ENCODE measurements around the gene PLEKHJ1. TPM values are rescaled to one million over a fixed set of nuclear protein-coding genes. Genes with fewer than 3 reads are reported as not detected.

PLEKHJ1 gene
- total RNA-seq, 1 donor from 2014 or later, result 75.8 TPM

Other genes with a start within 250 kb of the PLEKHJ1 start
- 29.0 and 34.9 TPM in 2 replicates for gene BTBD2, start 220.6 kb downstream of the PLEKHJ1 start, total RNA-seq
- 80.9 and 102 TPM in 2 replicates for gene MKNK2, start 185.1 kb downstream of the PLEKHJ1 start, total RNA-seq
- gene MOB3A, start 140.0 kb downstream of the PLEKHJ1 start, total RNA-seq, result 12.6 and 13.1 TPM in 2 replicates
- gene IZUMO4, start 139.4 kb downstream of the PLEKHJ1 start, total RNA-seq, result 0.60 and 0.65 TPM in 2 replicates
- 57.5 and 63.3 TPM in 2 replicates for gene AP3D1, start 84.8 kb downstream of the PLEKHJ1 start, total RNA-seq
- gene DOT1L, start 72.4 kb downstream of the PLEKHJ1 start, total RNA-seq, result 2.4 and 3.6 TPM in 2 replicates
- 41.8 and 56.5 TPM in 2 replicates for gene SF3A2, start 495 bp upstream of the PLEKHJ1 start, total RNA-seq
- gene AMH, start 13.0 kb upstream of the PLEKHJ1 start, total RNA-seq, result 0.65 and 3.6 TPM in 2 replicates
- 0.22 TPM in 1 of 2 replicates, not detected in the other for gene JSRP1, start 20.1 kb upstream of the PLEKHJ1 start, total RNA-seq
- gene PEAK3, start 45.8 kb upstream of the PLEKHJ1 start, total RNA-seq, result under 0.01 and 0.20 TPM in 2 replicates
- not detected in 2 replicates for gene LINGO3, start 71.8 kb upstream of the PLEKHJ1 start, total RNA-seq
- gene LSM7, start 92.3 kb upstream of the PLEKHJ1 start, total RNA-seq, result 79.4 and 82.8 TPM in 2 replicates
- 10.5 and 22.6 TPM in 2 replicates for gene SPPL2B, start 92.4 kb upstream of the PLEKHJ1 start, total RNA-seq
- gene TMPRSS9, start 123.9 kb upstream of the PLEKHJ1 start, total RNA-seq, result under 0.01 and 0.20 TPM in 2 replicates
- gene TIMM13, start 191.3 kb upstream of the PLEKHJ1 start, total RNA-seq, result 38.6 and 46.2 TPM in 2 replicates
- 50.6 and 51.9 TPM in 2 replicates for gene LMNB2, start 220.6 kb upstream of the PLEKHJ1 start, total RNA-seq
- 49.5 and 175 TPM in 2 replicates for gene GADD45B, start 239.8 kb upstream of the PLEKHJ1 start, total RNA-seq

All from lung microvascular endothelial cell (primary cell).